GM12892 (cell line): ENCODE measurements around the gene AP4B1.

ENCODE experiments used
- POLR2A ChIP-seq: IDR thresholded peaks from 2 replicates; pipeline ENCODE4 v1.6.1; 2011; ENCODE audit warnings: low read depth, low read length, control low read depth
- POLR2AphosphoS5 ChIP-seq: IDR thresholded peaks from 2 replicates; pipeline ENCODE4 v1.6.1; 2011; ENCODE audit warnings: low read depth, low read length, control low read depth

DNA sequence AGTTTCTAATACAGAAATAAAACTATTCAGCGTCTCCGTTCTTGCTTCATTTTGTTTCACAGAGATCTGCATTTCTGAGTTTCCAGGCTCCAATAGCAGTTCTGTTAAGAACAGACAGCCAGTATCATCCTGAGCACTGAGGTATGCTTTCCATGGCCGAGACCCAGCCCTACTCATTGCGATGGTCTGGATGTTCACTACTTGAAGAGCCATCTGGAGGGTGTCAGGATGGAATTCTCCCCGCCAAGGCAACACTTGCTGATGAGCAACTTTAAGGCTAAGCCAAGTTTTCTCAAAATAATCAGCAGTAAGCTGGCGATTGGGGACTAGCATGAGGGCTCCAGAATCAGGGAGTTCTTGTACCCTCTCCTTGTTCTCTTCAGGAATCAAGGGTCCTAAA, 9.5 kb downstream of the AP4B1 start:
- no peak for TF ChIP-seq POLR2A
- TF ChIP-seq POLR2AphosphoS5: no peak
